Spleen (tissue), 3 donors: ENCODE data around the gene SSBP2.

ENCODE experiments used
- POLR2A ChIP-seq, 3 donors: fragments of 450-650 bp; IDR thresholded peaks; one replicate each; pipeline ENCODE4 v1.5.1; 2017; ENCODE audit warnings: antibody characterized with exemption in 3 of 3, mild to moderate bottlenecking in 1 of 3
- POLR2AphosphoS5 ChIP-seq, 3 donors: sonication (generic); formaldehyde crosslinking; IDR thresholded peaks; one replicate each; pipeline ENCODE4 v1.5.1; 2017; ENCODE audit warnings: antibody characterized with exemption in 3 of 3

DNA sequence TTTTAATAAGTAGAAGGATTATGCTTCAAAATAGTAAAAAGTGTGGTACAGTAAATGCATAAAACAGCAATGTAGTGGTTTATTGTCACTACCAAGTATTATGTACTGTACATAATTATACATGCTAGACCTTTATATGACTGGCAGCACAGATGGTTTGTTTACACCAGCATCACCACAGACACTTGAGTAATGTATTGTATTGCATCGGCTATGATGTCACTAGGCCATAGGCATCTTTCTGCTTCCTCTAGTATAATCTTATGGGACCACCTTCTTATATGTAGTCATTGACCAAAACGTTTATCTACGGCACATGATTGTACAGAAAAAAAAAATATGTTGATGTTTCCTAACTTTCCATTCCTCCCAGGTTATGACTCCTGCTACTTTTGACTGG lies 31.9 kb upstream of the SSBP2 start:
- TF ChIP-seq POLR2AphosphoS5 (IDR thresholded peaks at IDR 0.05) (no peak), POLR2A (IDR thresholded peaks at IDR 0.05) (no peak)
